Karpas-422 (cell line): Measurements from ENCODE around the gene RC3H2. TPM values are rescaled to one million over a fixed set of nuclear protein-coding genes. Genes with fewer than 3 reads are reported as not detected.

Experiments used
- DNase-seq: peaks from one replicate; pipeline ENCODE4 v3.0.0-alpha.2; 2015
- H2AFZ ChIP-seq: fragments of 200-600 bp; sonication (generic); 2 replicates; pipeline ENCODE4 v1.6.1; 2014; ENCODE audit warnings: antibody characterized with exemption, low read length, mixed read lengths
- H3K27ac ChIP-seq: fragments of 200-600 bp; sonication (generic); 2 replicates; pipeline ENCODE4 v1.5.1; 2014; ENCODE audit warnings: mild to moderate bottlenecking, low read length, moderate library complexity
- H3K27me3 ChIP-seq: fragments of 200-600 bp; sonication (generic); 2 replicates; pipeline ENCODE4 v1.6.1; 2014; ENCODE audit warnings: low read length, mixed read lengths
- H3K36me3 ChIP-seq: fragments of 200-600 bp; sonication (generic); 2 replicates; pipeline ENCODE4 v1.6.1; 2014; ENCODE audit warnings: low read length, mixed read lengths; ENCODE audit not compliant: insufficient read depth
- H3K4me1 ChIP-seq: fragments of 200-600 bp; sonication (generic); 2 replicates; pipeline ENCODE4 v1.6.1; 2014; ENCODE audit warnings: mild to moderate bottlenecking, low read length, mixed read lengths
- H3K4me2 ChIP-seq: fragments of 200-600 bp; sonication (generic); 2 replicates; pipeline ENCODE4 v1.6.1; 2014; ENCODE audit warnings: low read length, low read depth, mild to moderate bottlenecking; ENCODE audit not compliant: poor library complexity, severe bottlenecking
- H3K4me3 ChIP-seq: fragments of 200-600 bp; sonication (generic); 2 replicates; pipeline ENCODE4 v1.5.1; 2014; ENCODE audit warnings: mild to moderate bottlenecking, antibody characterized with exemption, low read length, mixed read lengths
- H3K79me2 ChIP-seq: fragments of 200-600 bp; sonication (generic); 2 replicates; pipeline ENCODE4 v1.6.1; 2014; ENCODE audit warnings: mild to moderate bottlenecking, low read length, mixed read lengths
- H3K9ac ChIP-seq: fragments of 200-600 bp; sonication (generic); 2 replicates; pipeline ENCODE4 v1.6.0; 2014; ENCODE audit warnings: low read length
- H3K9me2 ChIP-seq: fragments of 200-600 bp; sonication (generic), shearing (Covaris generic); replicated peaks from 2 replicates; pipeline ENCODE4 v1.6.0; 2014; ENCODE audit warnings: mild to moderate bottlenecking, low read length, moderate library complexity; ENCODE audit not compliant: insufficient read depth
- H3K9me3 ChIP-seq: fragments of 300-700, 200-600 bp; sonication (generic); 2 replicates; pipeline ENCODE4 v1.6.1; 2014; ENCODE audit warnings: low read length, mixed read lengths
- H4K20me1 ChIP-seq: fragments of 200-600 bp; sonication (generic); 2 replicates; pipeline ENCODE4 v1.6.1; 2014; ENCODE audit warnings: mild to moderate bottlenecking, antibody characterized with exemption, low read length, low read depth; ENCODE audit not compliant: insufficient read depth
- total RNA-seq: library from RNA; depleted of rRNA; stranded (reverse); fragments of >200 nt; shearing (Covaris generic); gene quantifications from 2 replicates; pipeline ENCODE4 v1.2.3, GENCODE V29; 2014; ENCODE audit warnings: low replicate concordance

The RC3H2 gene
- total RNA-seq, 1 experiment from 2014 or later, result 93.8 TPM

GRCh38 chr9:122944960-122945888 lies 40.1 kb upstream of the RC3H2 start:
- H3K4me2 ChIP-seq, result no peak overlapping the region
- H3K4me1 ChIP-seq, result peaks cover 20% of the 10 kb centered on the region
- peaks cover 96% of the 10 kb centered on the region for H3K79me2 ChIP-seq
- H3K27me3 ChIP-seq, result no peaks in the 10 kb centered on the region
- H3K9ac ChIP-seq, result no peak overlapping the region
- no peak overlapping the region for H2AFZ ChIP-seq
- H3K36me3 ChIP-seq, result peaks cover 27% of the 10 kb centered on the region; the same call in 1 of the 2 replicates
- peak overlapping the region; percentile 41; the same call in 1 of the 2 replicates for H3K27ac ChIP-seq
- DNase-seq, result no peak
- no peak overlapping the region for H3K4me3 ChIP-seq
- H3K9me3 ChIP-seq, result no peaks in the 10 kb centered on the region
- no peaks in the 10 kb centered on the region for H3K9me2 ChIP-seq
- peaks cover 8% of the 10 kb centered on the region for H4K20me1 ChIP-seq

- H3K9me3 ChIP-seq, result no peaks in the 10 kb centered on the region
- peaks cover 78% of the 10 kb centered on the region for H3K79me2 ChIP-seq
- H3K9ac ChIP-seq, result peak overlapping the region; percentile 81
- H3K4me2 ChIP-seq, result peak overlapping the region; percentile 93
- H3K27ac ChIP-seq, result peak overlapping the region; percentile 53
- no peak overlapping the region for H2AFZ ChIP-seq
- no peaks in the 10 kb centered on the region for H3K27me3 ChIP-seq
- H4K20me1 ChIP-seq, result peaks cover 8% of the 10 kb centered on the region
- H3K36me3 ChIP-seq, result peaks cover 18% of the 10 kb centered on the region
- H3K9me2 ChIP-seq, result no peaks in the 10 kb centered on the region
- H3K4me1 ChIP-seq, result peaks cover 48% of the 10 kb centered on the region
- peak; percentile 52 for DNase-seq
- H3K4me3 ChIP-seq, result peak overlapping the region; percentile 88
These were observed 36.5 kb upstream of the RC3H2 start for GRCh38 chr9:122941582-122942234.

GRCh38 chr9:122940749-122941581 lies 35.8 kb upstream of the RC3H2 start, which contains the start of gene RABGAP1:
RABGAP1 (plus strand) TSS chr9:122941020; CDS start chr9:122957060, 16,040 bp downstream.
- Histone ChIP-seq H3K4me1 (peaks cover 48% of the 10 kb centered on the region), H3K4me2 (peak within 1 kb of the TSS; percentile 93), H3K36me3 (peaks cover 25% of the 10 kb centered on the region), H4K20me1 (peaks cover 8% of the 10 kb centered on the region), H3K9ac (peak within 1 kb of the TSS; percentile 81), H3K27me3 (no peaks in the 10 kb centered on the region), H3K9me2 (no peaks in the 10 kb centered on the region), H3K27ac (peak within 1 kb of the TSS; percentile 88), H2AFZ (0 out of 2 replicates have a peak within 1 kb of the TSS, but pooled peaks have one; percentile 18), H3K4me3 (peak within 1 kb of the TSS; percentile 88), H3K79me2 (peaks cover 78% of the 10 kb centered on the region), H3K9me3 (no peaks in the 10 kb centered on the region)
- peak; percentile 99 for DNase-seq

- Histone ChIP-seq H3K27me3 (no peaks in the 10 kb centered on the region), H4K20me1 (peaks cover 8% of the 10 kb centered on the region), H3K4me1 (peaks cover 45% of the 10 kb centered on the region), H2AFZ (0 out of 2 replicates have a peak overlapping the region, but pooled peaks have one; percentile 18), H3K27ac (peak overlapping the region; percentile 88), H3K9me2 (no peaks in the 10 kb centered on the region), H3K9ac (peak overlapping the region; percentile 81), H3K79me2 (peaks cover 78% of the 10 kb centered on the region), H3K9me3 (no peaks in the 10 kb centered on the region), H3K4me2 (peak overlapping the region; percentile 89), H3K4me3 (peak overlapping the region; percentile 79), H3K36me3 (peaks cover 22% of the 10 kb centered on the region)
- DNase-seq, result no peak
These were observed 35.2 kb upstream of the RC3H2 start for GRCh38 chr9:122940454-122940748.

- no peaks in the 10 kb centered on the region for H3K9me2 ChIP-seq
- H3K9ac ChIP-seq, result peak overlapping the region; percentile 81
- H3K79me2 ChIP-seq, result peaks cover 78% of the 10 kb centered on the region
- peaks cover 8% of the 10 kb centered on the region for H4K20me1 ChIP-seq
- H3K27ac ChIP-seq, result peak overlapping the region; percentile 88
- H3K4me1 ChIP-seq, result peaks cover 44% of the 10 kb centered on the region
- DNase-seq, result peak; percentile 55
- peak overlapping the region; percentile 89 for H3K4me2 ChIP-seq
- no peaks in the 10 kb centered on the region for H3K9me3 ChIP-seq
- 0 out of 2 replicates have a peak overlapping the region, but pooled peaks have one; percentile 27 for H2AFZ ChIP-seq
- peak overlapping the region; percentile 79 for H3K4me3 ChIP-seq
- H3K27me3 ChIP-seq, result no peaks in the 10 kb centered on the region
- H3K36me3 ChIP-seq, result peaks cover 16% of the 10 kb centered on the region
These were observed 34.4 kb upstream of the RC3H2 start for GRCh38 chr9:122939601-122940000.

- H3K27ac ChIP-seq, result no peak overlapping the region
- no peak for DNase-seq
- peaks cover 78% of the 10 kb centered on the region for H3K79me2 ChIP-seq
- H3K9me3 ChIP-seq, result no peaks in the 10 kb centered on the region
- no peak overlapping the region for H3K4me3 ChIP-seq
- H3K36me3 ChIP-seq, result peaks cover 14% of the 10 kb centered on the region
- H3K4me1 ChIP-seq, result peaks cover 41% of the 10 kb centered on the region
- no peaks in the 10 kb centered on the region for H3K9me2 ChIP-seq
- no peak overlapping the region for H3K4me2 ChIP-seq
- H4K20me1 ChIP-seq, result peaks cover 7% of the 10 kb centered on the region
- no peaks in the 10 kb centered on the region for H3K27me3 ChIP-seq
- no peak overlapping the region for H2AFZ ChIP-seq
- no peak overlapping the region for H3K9ac ChIP-seq
These were observed 31.7 kb upstream of the RC3H2 start for GRCh38 chr9:122936883-122937282.

- Histone ChIP-seq H3K4me1 (peaks cover 38% of the 10 kb centered on the region), H2AFZ (no peak overlapping the region), H3K36me3 (peaks cover 14% of the 10 kb centered on the region), H3K4me2 (no peak overlapping the region), H3K9me2 (no peaks in the 10 kb centered on the region), H3K27ac (no peak overlapping the region), H3K9ac (no peak overlapping the region), H3K27me3 (no peaks in the 10 kb centered on the region), H3K79me2 (peaks cover 77% of the 10 kb centered on the region), H3K4me3 (no peak overlapping the region), H4K20me1 (peaks cover 2% of the 10 kb centered on the region; the same call in 1 of the 2 replicates), H3K9me3 (no peaks in the 10 kb centered on the region)
- no peak for DNase-seq
These were observed 31.3 kb upstream of the RC3H2 start for GRCh38 chr9:122936464-122936863.
